Erythroblast (primary cell): ENCODE results near the gene COL2A1.
A peak's percentile ranks its signal among the peaks of the same experiment; 100 is the strongest.

Experiments used
- DNase-seq, 2 experiments: peaks; one replicate each; lab custom pipeline; 2025; lab: John Stamatoyannopoulos, UW
- GATA1 ChIP-seq: IDR thresholded peaks from 2 replicates; pipeline ENCODE4 v1.6.1; 2011; ENCODE audit warnings: low read depth, mild to moderate bottlenecking, control low read depth, low read length, moderate library complexity
- POLR2A ChIP-seq: IDR thresholded peaks from 2 replicates; pipeline ENCODE4 v1.6.1; 2011; ENCODE audit warnings: mild to moderate bottlenecking, low read length

COL2A1 gene

GRCh38 chr12:47943623-47944340 is 60.5 kb downstream of the COL2A1 start:
- no peak for DNase-seq
- TF ChIP-seq GATA1 (no peak), POLR2A (no peak)

GRCh38 chr12:47942614-47943225 is 61.6 kb downstream of the COL2A1 start:
- no peak for TF ChIP-seq GATA1
- DNase-seq, result no peak

GRCh38 chr12:47941871-47942613 is 62.2 kb downstream of the COL2A1 start:
- TF ChIP-seq POLR2A (no peak), GATA1 (no peak)
- peak; percentile 27 to 48 for DNase-seq

GRCh38 chr12:47941475-47941780 is 62.8 kb downstream of the COL2A1 start:
- no peak for DNase-seq
- TF ChIP-seq POLR2A (no peak), GATA1 (no peak)

- no peak for TF ChIP-seq GATA1
- DNase-seq, result no peak
Observed at GRCh38 chr12:47940773-47941474, 63.4 kb downstream of the COL2A1 start.

GRCh38 chr12:47939009-47939601 is 65.2 kb downstream of the COL2A1 start:
- no peak for TF ChIP-seq GATA1
- no peak for TF ChIP-seq POLR2A

GRCh38 chr12:47938594-47938993 is 65.7 kb downstream of the COL2A1 start:
- no peak for DNase-seq
- TF ChIP-seq POLR2A (no peak), GATA1 (no peak)

More at GRCh38 chr12:47939009-47939601, 65.2 kb downstream of the COL2A1 start:
- peak; percentile 55 to 58 for DNase-seq

GRCh38 chr12:47938093-47938492 is 66.2 kb downstream of the COL2A1 start:
- no peak for DNase-seq
- TF ChIP-seq GATA1 (no peak), POLR2A (no peak)

- no peak for DNase-seq
- TF ChIP-seq GATA1 (no peak), POLR2A (no peak)
Observed at GRCh38 chr12:47935184-47935583, 69.1 kb downstream of the COL2A1 start.

GRCh38 chr12:47931187-47931586 is 73.1 kb downstream of the COL2A1 start:
- no peak for DNase-seq
- TF ChIP-seq GATA1, result no peak
- no peak for TF ChIP-seq POLR2A

- DNase-seq, result no peak
- TF ChIP-seq GATA1, result no peak
- TF ChIP-seq POLR2A, result no peak
Observed at GRCh38 chr12:47930634-47931033, 73.6 kb downstream of the COL2A1 start.

GRCh38 chr12:47927346-47927745 is 76.9 kb downstream of the COL2A1 start:
- DNase-seq, result no peak
- TF ChIP-seq GATA1, result no peak
- TF ChIP-seq POLR2A, result no peak
